GM18498 (cell line): ENCODE data around the gene BAZ2A.
"Not testable (repeated sequence)": the region's sequence is repeated elsewhere in the genome, so short reads cannot be mapped to it uniquely, and the experiment has no call there.

Experiments
- ATAC-seq: cut with Tn5 transposase; IDR thresholded peaks from one replicate; pipeline ENCODE4 v1.9.1; 2021; ENCODE audit warnings: mild to moderate bottlenecking, moderate library complexity; ENCODE audit not compliant: unreplicated experiment

Gene BAZ2A

DNA sequence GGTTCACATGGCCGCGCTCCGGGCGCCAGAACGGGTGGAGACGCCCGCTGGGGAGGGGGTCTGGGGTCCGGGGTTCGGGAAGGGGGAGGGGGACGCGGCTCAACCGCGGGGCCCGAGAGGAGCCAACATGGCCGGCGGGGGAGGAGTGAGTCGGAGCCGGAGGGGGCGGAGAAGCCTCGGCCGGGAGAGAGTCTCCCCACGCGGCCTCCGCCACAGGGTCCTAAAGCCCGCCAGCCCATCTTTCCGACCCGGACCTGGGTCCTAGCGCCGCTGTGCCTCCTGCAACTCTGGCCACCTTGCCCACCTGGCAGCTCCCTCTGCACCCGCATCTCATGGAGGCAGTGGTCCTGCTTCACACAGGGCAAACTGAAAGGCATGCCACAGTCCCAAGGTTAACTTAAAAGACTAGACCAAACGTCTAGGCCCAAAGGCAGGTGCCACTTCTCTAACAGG lies at the start of gene BAZ2A:
Gene BAZ2A, minus strand, starts transcription at position 147 of the 453 bp plus-strand sequence. CDS start 12,796 bp downstream, outside the sequence.
- peak; percentile 65 for ATAC-seq

DNA sequence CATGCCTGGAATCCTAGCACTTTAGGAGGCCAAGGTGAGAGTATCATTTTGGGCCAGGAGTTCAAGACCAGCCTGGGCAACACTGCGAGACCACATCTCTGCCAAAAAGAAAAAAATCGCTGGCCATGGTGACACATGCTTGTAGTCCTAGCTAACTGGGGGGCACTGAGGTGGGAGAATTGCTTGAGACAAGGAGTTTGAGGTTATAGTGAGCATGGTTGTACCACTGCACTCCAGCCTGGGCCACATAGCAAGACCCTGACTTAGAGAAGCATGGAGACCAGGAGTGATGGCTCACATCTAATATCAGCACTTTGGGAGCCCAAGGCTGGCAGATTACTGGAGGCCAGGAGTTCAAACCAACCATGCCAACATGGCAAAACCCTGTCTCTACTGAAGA lies 48.7 kb upstream of the BAZ2A start:
- no peak for ATAC-seq

DNA sequence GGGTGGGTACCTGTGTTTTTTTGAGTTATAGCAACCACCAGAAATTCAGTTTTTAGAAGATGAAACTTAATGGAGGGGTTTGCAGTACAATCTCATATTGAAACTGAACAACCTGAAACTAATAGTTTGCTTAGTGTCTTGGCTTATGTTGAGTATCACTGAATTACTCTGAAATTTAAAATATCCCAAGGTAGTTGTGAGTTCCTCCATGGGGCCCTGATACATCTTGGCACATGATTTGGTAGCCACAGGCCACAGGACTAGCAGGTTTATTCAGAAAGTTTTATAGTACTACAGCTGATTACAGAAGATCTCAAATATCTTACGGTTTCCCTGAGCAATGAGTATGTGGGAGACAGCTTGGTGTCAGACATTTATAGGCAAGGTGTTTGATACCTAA lies 47.6 kb upstream of the BAZ2A start:
- ATAC-seq: peak; percentile 68

DNA sequence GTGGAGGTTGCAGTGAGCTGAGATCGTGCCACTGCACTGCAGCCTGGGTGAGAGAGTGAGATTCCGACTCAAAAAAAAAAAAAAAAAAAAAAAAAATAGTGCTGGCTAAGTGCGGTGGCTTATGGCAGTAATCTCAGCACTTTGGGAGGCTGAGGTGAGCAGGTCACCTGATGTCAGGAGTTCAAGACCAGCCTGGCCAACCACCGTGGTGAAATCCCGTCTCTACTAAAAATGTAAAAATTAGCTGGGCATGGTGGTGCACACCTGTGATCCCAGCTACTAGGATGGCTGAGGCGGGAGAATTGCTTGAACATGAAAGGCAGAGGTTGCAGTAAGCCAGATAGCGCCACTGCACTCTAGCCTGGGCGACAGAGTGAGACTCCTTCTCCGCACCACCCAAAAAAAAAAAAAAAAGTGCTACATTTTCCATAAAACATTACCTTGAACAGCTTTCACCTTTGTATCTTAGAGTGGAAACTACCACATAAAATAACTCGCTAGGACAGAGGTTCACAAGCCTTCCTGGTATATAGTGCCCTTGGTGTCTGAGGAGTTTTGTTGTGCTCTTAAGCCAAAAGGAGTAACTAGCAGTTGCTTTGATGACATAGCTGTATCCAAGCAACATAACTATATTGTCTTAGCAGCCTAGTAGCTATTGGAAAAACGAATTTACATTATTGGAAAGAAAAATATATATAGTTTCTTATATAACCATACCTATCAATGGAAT lies 46.9 kb upstream of the BAZ2A start:
- ATAC-seq: no peak

DNA sequence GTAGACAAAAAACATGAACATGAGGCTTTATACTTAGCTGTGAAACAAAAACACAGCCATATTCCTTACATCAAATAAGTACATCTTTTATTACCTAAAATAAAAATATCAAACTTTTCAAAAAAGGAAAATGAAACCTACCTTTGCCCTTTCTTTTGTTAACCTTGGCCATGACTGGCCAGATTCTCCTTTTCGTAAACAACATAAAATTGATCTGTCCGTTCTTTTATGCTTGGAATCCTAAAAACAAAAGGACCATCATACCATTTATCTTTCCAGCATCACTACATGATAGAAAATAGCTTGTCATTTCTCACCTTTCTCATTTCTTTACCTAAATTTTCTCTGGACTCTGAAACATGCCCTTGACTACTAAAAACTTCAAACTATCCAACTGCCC lies 41.5 kb upstream of the BAZ2A start:
- no peak for ATAC-seq

DNA sequence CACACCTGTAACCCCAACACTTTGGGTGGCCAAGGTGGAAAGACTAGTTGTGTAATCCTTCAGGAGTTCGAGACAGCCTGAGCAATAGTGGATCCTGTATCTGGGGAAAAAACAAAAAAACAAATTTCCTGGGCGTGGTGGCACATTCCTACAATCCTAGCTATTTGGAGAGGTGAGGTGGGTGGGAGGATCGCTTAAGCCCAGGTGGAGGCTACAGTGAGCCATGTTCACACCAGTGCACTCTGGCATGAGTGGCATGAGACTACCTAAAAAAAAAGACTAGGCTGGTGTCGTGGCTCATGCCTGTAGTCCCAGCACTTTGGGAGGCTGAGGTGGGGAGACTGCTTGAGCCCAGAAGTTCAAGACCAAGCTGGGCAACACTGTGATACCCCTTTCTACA lies 40.7 kb upstream of the BAZ2A start:
- no peak for ATAC-seq

DNA sequence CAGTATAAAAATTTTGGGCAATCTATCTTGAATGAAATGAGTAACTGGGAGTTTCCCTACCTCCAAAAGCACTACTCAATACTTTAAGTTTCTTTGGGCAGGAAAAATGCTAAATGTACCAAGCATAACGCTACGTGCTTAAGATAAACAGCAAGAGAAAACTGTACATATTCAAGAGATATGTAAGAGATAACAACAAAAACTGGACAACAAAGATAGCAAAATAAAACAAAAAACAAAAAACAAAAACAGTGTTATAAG lies 38.0 kb upstream of the BAZ2A start:
- ATAC-seq: no peak

DNA sequence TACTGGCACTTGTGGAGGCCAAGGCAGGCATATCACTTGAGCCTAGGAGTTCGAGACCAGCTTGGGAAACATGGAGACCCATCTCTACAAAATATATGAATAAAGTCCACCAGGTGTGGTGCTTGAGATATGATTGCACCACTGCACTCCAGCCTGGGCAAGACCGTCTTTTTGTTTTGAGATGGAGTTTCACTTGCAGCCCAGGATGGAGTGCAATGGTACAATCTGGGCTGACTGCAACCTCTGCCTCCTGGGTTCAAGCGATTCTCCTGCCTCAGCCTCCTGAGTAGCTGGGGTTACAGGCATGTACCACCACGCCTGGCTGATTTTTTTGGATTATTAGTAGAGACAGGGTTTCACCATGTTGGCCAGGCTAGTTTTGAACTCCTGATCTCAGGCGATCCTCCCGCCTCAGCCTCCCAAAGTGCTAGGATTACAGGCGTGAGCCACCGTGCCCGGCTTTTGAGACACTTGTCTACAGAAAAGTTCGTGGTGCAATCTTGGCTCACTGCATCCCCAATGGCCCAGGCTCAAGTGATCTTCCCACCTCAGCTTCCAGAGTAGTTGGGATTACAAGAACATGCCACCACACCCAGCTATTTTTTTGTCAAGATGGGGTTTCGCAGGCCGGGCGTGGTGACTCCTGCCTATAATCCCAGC lies 32.0 kb upstream of the BAZ2A start:
- ATAC-seq: no peak

DNA sequence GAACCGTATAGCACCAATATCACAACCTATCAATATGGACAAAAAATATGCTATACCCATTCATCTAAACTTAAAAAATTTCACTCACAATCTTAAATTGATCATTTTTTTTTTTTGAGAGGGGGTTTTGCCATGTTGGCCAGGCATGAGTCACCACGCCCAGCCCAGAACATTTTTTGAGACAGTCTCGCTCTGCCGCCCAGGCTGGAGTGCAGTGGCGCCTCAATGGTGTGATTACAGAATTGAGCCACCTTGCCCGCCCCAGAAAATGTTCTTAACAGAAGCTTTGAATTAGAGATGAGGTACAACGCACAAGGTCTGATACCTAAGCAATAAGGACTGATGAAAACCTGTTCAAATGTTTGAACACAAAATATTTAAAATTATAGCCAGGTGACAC lies 31.4 kb upstream of the BAZ2A start:
- no peak for ATAC-seq

DNA sequence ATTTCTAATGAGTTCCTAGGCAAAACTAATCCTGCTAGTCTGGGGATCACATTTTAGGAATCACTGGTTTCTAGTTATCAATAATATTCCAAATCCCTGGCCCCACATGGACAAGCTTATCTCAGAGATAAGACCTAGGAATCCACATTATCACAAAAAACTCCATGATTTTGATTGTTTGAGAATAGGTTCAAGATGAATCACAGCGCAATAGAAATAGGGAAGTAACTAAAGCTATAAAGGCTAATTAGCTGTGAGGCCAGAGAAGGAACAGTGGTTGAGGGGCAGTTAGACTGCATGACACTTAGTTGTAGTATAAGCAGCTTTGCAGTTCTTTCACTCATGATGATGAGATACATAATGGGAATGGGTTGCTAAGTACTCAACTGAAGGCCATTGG lies 28.8 kb upstream of the BAZ2A start:
- no peak for ATAC-seq

DNA sequence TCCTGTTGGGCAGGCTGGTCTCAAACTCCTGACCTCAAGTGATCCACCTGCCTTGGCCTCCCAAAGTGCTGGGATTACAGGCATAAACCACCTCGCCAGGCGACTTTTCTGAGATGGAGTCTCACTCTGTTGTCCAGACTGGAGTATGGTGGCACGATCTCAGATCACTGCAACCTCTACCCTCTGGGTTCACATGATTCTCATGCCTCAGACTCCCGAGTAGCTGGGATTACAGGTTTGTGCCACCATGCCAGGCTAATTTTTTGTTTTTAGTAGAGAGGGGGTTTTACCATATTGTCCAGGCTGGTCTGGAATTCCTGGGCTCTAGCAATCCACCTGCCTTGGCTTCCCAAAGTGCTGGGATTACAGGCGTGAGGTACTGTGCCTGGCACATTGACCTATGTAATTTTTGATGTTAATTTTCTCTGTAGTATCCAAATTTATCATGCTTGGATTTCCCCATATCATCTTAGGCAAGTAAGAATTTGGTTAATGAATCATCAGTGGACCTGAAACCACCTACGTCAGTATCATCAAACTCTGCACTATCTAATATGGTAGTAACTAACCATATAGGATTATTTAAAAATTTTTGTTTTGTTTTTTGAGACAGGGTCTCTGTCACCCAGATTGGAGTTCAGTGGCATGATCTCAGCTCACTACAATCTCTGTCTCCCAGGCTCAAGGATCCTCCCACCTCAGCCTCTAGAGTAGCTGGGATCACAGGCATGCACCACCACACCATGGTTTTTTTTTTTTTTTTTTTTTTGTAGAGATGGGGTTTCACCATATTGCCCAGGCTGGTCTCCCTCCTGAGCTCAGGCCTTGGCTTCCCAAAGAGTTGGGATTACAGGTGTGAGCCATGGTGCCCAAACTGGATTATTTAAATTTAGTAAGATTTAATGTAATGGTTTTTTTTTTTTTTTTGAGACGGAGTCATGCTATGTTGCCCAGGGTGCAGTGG lies 27.6 kb upstream of the BAZ2A start:
- ATAC-seq: peak; percentile 55

DNA sequence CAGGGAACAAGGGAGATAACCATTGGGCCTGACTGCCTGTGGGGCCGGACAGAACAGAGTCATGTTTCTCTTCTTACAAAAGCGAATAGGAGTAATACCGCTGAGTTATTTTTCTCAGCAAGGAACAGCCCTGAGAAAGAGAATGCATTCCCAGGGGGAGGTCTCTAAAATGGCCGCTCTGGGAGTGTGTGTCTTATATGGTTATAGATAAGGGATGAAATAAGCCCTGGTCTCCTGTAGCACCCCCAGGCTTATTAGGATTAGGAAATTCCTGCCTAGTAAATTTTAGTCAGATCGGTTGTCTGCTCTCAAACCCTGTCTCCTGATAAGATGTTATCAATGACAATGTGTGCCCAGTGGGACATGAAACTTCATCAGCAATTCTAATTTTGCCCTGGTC lies 23.7 kb upstream of the BAZ2A start:
- not testable (repeated sequence) for ATAC-seq

DNA sequence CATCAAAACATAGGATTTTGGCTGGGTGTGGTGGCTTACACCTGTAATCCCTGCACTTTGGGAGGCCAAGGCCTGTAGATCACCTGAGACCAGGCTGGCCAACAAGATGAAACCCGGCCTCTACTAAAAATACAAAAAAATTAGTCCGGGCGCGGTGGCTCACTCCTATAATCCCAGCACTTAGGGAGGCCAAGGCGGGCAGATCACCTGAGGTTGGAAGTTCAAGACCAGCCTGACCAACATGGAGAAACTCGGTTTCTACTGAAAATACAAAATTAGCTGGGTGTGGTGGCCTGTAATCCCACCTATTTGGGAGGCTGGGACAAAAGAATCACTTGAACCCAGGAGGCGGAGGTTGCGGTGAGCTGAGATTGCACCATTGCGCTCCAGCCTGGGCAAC lies 17.9 kb upstream of the BAZ2A start:
- not testable (repeated sequence) for ATAC-seq

DNA sequence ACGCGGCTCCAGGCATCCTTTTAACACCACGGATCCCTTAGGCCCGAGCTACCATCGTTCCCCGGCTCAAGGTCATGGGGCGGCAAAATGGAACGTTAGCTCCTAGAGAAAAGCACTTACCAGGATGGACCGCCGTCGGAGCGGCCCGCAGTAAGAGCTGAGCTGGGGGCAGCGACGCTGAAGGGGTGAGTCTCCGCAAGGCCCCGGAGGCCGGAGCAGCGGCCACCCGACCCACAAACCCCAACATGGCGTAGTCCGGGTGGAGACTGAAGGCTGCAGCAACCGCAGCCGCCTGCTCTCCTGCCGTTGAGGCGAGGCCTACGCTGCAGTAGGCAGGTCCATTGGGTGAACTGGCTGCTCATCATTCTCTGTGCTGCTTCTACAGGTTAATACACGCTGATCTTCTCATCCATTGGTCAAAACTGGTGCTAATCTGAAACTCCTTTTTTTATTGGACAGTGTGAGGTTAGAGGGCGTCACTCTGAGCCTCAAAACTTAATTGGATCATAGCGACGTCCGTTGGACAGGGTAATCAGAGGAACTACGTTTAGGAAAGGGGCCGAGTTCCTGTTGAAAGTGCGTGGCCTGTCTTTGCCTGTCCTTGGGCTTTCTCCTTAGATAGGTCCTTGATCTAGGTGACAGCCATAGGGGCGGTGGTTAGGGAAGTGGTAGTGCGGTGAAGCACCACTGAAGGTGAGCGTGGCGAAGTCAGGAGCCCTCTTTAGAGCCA lies 15.8 kb upstream of the BAZ2A start, which contains the start of gene ATP5F1B:
Gene ATP5F1B, minus strand, starts transcription at position 268 of the 730 bp plus-strand sequence. Its CDS starts 21 bp downstream, at position 247.
- peak; percentile 99 for ATAC-seq

DNA sequence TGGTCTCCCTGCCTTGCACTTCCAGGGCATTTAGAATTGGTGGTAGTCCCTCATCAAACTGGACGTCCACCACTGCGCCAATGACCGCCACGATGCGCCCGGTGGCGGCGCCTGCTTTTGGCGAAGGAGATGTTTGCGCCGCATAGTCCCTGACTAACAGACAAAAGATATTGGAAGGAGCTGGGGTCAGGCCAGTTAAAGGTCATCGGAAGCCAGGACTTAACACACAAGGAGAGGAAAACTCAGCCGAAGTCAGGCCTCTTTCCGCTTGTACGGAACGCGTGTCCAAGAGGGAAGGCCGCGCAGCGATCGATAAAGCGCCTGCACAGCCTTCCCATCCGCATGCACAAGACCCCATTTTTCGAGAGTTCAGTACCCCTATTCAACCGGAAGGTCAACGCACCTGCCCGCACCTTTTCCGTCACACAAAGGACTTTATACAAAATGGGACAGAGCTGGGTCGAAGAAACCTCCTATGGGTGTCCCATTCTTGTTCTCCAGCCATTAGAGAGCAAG lies 15.1 kb upstream of the BAZ2A start:
- no peak for ATAC-seq

DNA sequence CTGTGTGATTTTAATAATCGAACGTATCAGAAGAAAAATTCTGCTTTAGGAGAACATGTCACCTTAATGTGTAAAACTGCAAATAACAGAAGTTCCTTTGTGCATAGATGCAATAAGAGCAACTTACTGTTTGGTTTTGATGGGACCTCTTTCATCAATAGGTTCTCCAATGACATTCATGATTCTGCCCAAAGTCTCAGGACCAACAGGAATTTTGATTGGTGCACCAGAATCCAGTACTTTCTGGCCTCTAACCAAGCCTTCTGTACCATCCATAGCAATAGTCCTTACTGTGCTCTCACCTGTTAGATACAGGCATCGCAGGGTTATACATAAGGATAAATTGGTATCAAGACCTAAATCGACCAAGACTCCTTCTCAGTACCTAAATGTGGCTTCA lies 14.5 kb upstream of the BAZ2A start:
- no peak for ATAC-seq

DNA sequence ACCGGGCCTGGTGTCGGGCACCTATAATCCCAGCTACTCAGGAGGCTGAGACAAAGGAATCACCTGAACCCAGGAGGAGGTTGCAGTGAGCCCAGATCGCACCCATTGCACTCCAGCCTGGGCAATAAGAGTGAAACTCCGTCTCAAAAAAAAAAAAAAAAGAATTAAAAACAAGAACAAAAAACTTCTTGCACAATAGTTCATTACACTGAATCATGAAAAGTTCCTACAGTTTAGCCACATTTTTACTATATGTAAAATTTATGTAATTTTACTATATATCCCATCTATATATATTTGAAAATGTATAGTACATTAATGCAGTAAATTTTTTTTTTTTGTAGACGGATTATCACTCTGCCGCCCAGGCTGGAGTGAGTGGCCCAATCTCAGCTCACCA lies 11.1 kb upstream of the BAZ2A start:
- no peak for ATAC-seq

DNA sequence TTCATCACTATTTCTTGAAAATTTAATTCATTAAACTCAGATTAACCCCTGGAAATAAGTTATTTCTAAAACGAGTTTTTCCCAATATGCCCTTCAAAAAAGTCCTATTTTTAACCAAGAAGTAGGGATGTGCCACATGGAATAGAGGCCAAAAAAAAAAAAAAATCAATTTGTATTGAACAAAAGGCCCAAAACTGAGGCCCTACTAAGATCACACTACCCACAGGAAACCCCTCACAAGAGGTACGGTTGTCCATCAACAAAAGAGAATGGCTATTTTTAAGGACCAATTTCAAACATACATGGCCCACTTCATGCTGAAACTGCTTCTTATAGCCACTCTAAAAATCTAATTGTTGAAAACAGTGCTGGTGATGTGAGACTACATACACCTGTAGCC lies 7.5 kb upstream of the BAZ2A start:
- ATAC-seq: no peak

DNA sequence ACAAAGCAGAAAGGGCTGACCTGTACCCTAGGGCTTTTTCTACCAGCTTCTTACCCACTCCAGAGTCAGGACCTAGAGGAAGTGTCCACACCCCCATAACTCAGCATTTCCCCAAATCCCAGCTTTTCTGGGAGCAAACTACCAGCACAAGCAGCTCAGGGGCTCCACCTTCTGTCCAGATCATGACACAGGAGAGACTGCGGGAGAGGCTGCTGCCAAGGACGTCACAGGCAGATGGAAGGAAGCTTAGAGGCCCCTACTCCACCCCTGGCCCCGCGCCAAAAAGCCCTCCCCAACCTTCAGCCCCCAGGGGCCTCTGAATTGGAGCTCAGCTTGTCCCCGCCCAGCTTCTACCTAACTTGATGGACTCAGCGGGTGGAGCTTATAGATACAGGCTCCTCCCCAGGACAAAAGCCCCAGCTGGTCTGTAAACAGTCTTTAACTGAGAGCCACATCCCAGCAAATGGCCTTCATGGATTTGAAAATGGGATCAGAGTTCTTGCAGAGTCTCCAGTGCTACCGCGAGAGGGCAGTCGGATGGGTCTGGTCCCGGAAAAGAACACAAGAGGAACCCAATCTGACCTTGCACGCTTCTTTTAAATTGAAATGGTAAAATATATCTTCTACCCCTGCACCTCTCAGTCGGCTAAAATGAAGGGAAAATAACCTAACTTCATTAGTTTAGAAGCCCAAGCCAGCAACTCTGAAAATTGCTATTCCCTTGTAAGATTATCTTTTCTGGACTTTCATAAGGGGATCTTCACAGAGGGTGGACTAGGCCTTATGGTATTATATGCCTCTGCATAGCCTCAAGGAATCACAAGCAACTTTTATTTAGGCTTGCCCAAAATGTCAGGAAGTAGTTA lies 6.8 kb upstream of the BAZ2A start:
- peak; percentile 58 for ATAC-seq
